ENCODE data around the gene PAN2.
"Not testable (repeated sequence)": the region's sequence is repeated elsewhere in the genome, so short reads cannot be mapped to it uniquely, and the experiment has no call there.

Gene PAN2

GRCh38 chr12:56307221-56307965, 26.4 kb downstream of the PAN2 start:
- DNase-seq (ENCODE audit: low spot score) (no peak), FAIRE-seq (no peak)

- FAIRE-seq (no peak), DNase-seq (ENCODE audit: low spot score) (no peak)
These were observed 28.8 kb downstream of the PAN2 start for GRCh38 chr12:56304872-56305590.

- DNase-seq (ENCODE audit: low spot score) (no peak), FAIRE-seq (no peak)
These were observed 29.5 kb downstream of the PAN2 start for GRCh38 chr12:56304276-56304675.

- no peak for DNase-seq (ENCODE audit: low spot score)
- no peak for FAIRE-seq
These were observed 32.9 kb downstream of the PAN2 start for GRCh38 chr12:56300644-56301464.

GRCh38 chr12:56299853-56300643, 33.8 kb downstream of the PAN2 start, which contains the start of gene CS:
CS (minus strand) TSS chr12:56300330; CDS start chr12:56300201, 129 bp downstream.
- peak; percentile 91 for DNase-seq (ENCODE audit: low spot score)
- peak; percentile 72 for FAIRE-seq

GRCh38 chr12:56299308-56299852, 34.4 kb downstream of the PAN2 start:
- DNase-seq (ENCODE audit: low spot score) (no peak), FAIRE-seq (no peak)

- DNase-seq (ENCODE audit: low spot score): no peak
- FAIRE-seq: no peak
These were observed 35.0 kb downstream of the PAN2 start for GRCh38 chr12:56298828-56299227.

- no peak for FAIRE-seq
These were observed 36.4 kb downstream of the PAN2 start for GRCh38 chr12:56297400-56297799.

GRCh38 chr12:56296295-56296694, 37.5 kb downstream of the PAN2 start:
- FAIRE-seq (no peak), DNase-seq (ENCODE audit: low spot score) (no peak)

More at GRCh38 chr12:56297400-56297799, 36.4 kb downstream of the PAN2 start:
- DNase-seq (ENCODE audit: low spot score): no peak

- DNase-seq (ENCODE audit: low spot score): no peak
These were observed 40.0 kb downstream of the PAN2 start for GRCh38 chr12:56293795-56294194.

GRCh38 chr12:56288705-56289387, 45.0 kb downstream of the PAN2 start:
- no peak for FAIRE-seq
- DNase-seq (ENCODE audit: low spot score): no peak

More at GRCh38 chr12:56293795-56294194, 40.0 kb downstream of the PAN2 start:
- no peak for FAIRE-seq

GRCh38 chr12:56286044-56286830, 47.6 kb downstream of the PAN2 start:
- FAIRE-seq (no peak), DNase-seq (ENCODE audit: low spot score) (no peak)

- FAIRE-seq; DNase-seq (ENCODE audit: low spot score): not testable (repeated sequence)
These were observed 49.5 kb downstream of the PAN2 start for GRCh38 chr12:56284263-56284662.

GRCh38 chr12:56282579-56282978, 51.2 kb downstream of the PAN2 start:
- FAIRE-seq (no peak), DNase-seq (ENCODE audit: low spot score) (no peak)

- no peak for FAIRE-seq
- DNase-seq (ENCODE audit: low spot score): no peak
These were observed 51.8 kb downstream of the PAN2 start for GRCh38 chr12:56282030-56282429.

GRCh38 chr12:56280849-56281248, 53.0 kb downstream of the PAN2 start:
- FAIRE-seq: no peak
- DNase-seq (ENCODE audit: low spot score): no peak

GRCh38 chr12:56278905-56279304, 54.9 kb downstream of the PAN2 start:
- no peak for FAIRE-seq

GRCh38 chr12:56274299-56274698, 59.5 kb downstream of the PAN2 start:
- FAIRE-seq: no peak
- no peak for DNase-seq (ENCODE audit: low spot score)

More at GRCh38 chr12:56278905-56279304, 54.9 kb downstream of the PAN2 start:
- no peak for DNase-seq (ENCODE audit: low spot score)

GRCh38 chr12:56272468-56272867, 61.3 kb downstream of the PAN2 start:
- not testable (repeated sequence) for FAIRE-seq; DNase-seq (ENCODE audit: low spot score)

All from RCC 7860 (cell line).